Subcutaneous adipose tissue (tissue), 4 donors: ENCODE data around the gene IL1F10. TPM values are rescaled to one million over a fixed set of nuclear protein-coding genes. Genes with fewer than 3 reads are reported as not detected.

Experiments
- total RNA-seq, 4 donors: library from RNA; depleted of rRNA; stranded (reverse); fragments of >200 nt; gene quantifications; one replicate each; pipeline ENCODE4 v1.1.0, GENCODE V29; 2016
- TF ChIP-seq, protein P1 (sequence below): fragments of 450-650 bp; IDR thresholded peaks from one replicate; pipeline ENCODE4 v1.5.1; 2016; ENCODE audit warnings: low read depth, mild to moderate bottlenecking, control low read depth, antibody characterized with exemption, moderate library complexity

IL1F10 gene
- total RNA-seq, 4 donors from 2014 or later: not detected

GRCh38 chr2:113105047-113105785 lies 37.4 kb downstream of the IL1F10 start:
- TF ChIP-seq, protein P1, sequence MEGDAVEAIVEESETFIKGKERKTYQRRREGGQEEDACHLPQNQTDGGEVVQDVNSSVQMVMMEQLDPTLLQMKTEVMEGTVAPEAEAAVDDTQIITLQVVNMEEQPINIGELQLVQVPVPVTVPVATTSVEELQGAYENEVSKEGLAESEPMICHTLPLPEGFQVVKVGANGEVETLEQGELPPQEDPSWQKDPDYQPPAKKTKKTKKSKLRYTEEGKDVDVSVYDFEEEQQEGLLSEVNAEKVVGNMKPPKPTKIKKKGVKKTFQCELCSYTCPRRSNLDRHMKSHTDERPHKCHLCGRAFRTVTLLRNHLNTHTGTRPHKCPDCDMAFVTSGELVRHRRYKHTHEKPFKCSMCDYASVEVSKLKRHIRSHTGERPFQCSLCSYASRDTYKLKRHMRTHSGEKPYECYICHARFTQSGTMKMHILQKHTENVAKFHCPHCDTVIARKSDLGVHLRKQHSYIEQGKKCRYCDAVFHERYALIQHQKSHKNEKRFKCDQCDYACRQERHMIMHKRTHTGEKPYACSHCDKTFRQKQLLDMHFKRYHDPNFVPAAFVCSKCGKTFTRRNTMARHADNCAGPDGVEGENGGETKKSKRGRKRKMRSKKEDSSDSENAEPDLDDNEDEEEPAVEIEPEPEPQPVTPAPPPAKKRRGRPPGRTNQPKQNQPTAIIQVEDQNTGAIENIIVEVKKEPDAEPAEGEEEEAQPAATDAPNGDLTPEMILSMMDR: no peak

DNA sequence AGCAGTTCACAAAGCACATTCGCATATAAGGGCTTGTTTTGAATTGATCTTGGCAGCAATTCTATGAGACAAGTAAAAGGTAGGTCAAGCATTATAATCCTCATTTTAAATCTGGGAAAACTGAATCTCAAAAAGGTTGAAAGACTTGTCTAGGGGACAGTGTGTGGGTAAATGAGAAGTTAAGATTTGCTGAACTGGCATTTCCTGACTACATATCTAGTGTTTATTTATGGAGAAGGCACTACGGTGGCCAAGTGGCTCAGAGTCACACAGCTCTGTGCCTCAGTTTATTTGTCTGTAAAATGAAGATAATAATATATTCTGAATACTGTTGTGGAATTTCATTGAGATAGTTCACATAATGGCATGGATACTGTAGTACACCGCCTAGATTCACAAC lies 43.4 kb downstream of the IL1F10 start:
- TF ChIP-seq, protein P1: no peak

DNA sequence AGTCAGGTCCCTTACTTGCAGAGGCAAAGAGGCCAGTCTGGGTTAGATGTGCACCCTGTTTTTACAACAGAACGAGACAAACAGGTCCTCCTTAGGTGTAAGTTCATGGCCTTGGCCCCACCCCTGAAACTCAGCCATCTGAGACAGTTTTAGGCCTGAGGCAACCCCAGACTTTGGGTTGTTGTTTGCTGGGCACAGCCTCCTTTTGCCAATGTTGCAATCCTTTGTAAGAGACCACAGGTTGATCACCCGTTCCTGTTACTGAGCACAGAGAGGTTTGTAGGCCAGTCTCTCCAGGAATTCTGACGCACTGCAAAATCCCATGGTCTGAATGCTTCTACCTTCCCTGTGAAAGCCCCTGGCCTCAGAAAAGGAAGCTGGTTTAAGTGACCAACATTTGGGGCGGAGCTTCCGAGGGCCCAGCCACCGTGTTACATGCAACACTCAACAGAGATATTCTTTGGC lies 44.1 kb downstream of the IL1F10 start:
- TF ChIP-seq, protein P1: no peak

GRCh38 chr2:113112441-113112840 lies 44.7 kb downstream of the IL1F10 start:
- TF ChIP-seq, protein P1: no peak

DNA sequence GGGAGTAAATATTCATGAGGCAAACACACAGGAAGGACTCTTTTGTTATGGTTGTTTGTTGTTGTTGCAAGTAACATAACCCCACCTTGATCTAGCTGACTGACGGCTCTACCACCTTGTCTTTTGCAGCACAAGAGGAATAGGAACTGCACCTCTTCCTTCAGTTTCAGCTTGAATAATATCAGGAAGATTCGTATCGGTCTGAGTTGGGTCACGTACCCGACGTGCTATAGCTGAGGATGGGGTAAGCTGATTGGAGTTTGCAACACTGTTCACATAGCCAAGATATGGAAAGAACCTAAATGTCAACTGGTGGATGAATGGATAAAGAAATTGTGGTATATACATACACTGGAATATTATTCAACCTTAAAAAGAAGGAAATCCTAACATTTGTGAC lies 45.1 kb downstream of the IL1F10 start:
- TF ChIP-seq, protein P1: no peak

- TF ChIP-seq, protein P1: no peak
These were observed 46.0 kb downstream of the IL1F10 start for GRCh38 chr2:113113807-113114206.

DNA sequence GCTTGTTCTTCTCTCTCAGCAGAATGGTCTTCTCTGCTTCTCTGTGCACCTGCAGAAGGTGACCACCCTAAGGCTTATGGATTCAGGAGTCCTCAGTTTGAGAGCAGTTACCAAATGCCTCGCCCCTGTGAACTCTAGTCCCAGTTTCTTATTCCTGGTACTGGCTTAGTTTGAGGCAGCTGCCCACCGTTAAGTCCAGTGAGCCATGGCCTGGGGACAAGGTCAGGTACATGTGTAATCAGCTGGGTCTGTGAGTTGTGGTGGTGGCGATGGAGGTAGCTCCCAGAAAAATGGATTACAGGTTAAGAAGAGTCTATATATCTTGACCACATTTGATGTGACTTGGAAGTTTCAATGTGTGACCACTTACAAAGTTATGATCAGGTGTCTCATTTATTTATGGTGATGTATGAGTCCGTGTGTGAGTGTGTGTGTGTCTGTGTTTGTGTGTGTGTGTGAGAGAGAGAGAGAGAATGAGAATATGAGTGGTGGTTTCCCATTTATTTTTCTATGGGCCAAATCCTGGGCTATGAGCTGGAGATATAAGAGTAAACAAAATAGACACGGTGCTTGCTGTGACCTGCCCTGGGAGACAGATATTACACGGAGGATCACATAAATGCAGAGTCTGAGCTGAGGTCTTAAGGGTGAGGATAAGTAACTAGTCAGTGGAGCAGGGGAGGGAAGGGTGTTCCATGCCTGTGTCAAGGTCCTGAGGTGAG lies 46.6 kb downstream of the IL1F10 start:
- TF ChIP-seq, protein P1: no peak
